ENCODE measurements around the gene COX10.
"Not testable (repeated sequence)": the region's sequence is repeated elsewhere in the genome, so short reads cannot be mapped to it uniquely, and the experiment has no call there.

COX10 gene

DNA sequence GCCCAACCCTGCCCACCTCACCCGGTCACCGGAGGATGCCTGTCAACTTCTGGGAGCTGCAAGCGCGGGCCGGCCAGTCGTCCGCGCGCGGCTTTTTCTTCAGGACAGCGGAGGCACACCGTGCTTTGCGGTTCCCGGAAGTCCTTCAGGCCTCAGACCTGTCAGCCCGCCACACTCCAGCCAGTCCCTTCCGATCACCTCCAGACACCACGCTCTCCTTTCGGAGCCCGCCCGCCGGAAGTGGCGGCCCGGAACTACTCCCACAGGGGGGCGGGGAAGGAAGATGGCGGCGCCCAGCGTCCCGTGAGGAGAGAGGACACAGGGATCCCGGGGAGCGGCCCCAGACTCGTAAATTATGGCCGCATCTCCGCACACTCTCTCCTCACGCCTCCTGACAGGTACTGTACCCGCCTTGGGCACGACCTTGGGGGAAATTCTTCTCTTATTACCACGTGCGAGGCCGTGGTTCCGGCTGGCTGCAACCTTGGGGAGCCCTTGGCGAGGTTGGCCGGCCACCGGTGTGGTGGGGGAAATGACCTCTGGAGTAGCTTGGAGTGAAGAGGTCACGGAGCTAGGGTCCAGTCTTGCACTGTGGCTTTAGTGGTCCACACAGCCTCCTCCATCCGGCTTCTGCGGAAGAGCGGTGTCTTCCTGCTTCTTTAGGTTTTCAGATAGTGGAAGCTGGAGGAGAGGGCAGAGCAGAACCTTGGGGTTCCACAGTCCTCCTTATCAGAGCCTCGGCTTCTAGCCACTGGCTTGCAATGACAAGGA, at the start of gene COX10:
TSS of gene COX10 (plus strand) at position 254 of the 771 bp plus-strand sequence. CDS start at position 356, 102 bp downstream.
- DNase-seq (ENCODE audit: low read depth), result peak; percentile 55

DNA sequence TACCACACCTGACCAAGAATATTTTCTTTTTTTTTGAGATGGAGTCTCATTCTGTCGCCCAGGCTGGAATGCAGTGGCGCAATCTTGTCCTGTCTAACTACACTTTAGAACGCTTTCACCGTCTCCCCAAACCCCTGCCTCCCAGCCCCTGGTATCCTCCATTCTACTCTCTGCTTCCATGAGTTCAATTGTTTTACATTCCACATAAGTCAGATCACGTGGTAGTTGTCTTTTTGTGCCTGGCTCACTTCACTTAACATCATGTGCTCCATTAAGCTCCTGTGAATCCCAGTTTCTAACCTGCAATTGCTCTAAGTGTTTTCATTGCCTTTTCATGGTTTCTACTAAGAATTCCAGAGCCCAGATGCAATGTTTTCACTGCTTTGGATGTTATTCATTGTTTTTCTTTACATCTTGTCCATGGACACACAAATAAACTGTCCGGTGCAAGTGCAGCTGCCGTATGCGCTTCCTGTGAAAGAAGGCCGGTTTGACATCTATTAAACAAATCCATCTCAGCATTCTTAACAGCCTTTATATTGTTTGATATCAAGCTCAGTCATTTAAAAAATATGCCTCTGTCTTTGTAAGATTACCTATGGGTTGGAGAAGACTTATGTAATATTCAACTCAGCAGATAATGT, 47.5 kb upstream of the COX10 start:
- DNase-seq (ENCODE audit: low read depth), result not testable (repeated sequence)

DNA sequence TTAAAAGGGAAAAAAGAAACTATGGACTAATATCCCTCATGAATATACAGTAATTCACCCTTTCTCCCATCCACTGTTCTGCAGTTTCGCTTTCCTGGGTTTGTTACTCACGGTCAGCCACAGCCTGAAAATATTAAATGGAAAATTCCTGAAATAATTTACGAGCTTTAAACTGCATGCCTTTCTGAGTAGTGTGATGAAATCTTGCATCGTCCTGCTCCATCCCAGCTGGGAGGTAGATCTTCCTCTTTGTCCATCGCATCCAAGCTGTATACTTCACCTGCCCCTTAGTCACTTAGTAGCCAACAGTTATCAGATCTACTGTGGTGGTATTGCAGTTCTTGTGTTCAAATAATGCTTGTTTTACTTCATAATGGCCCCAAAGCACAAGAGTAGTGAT, 39.5 kb upstream of the COX10 start:
- not testable (repeated sequence) for DNase-seq (ENCODE audit: low read depth)

DNA sequence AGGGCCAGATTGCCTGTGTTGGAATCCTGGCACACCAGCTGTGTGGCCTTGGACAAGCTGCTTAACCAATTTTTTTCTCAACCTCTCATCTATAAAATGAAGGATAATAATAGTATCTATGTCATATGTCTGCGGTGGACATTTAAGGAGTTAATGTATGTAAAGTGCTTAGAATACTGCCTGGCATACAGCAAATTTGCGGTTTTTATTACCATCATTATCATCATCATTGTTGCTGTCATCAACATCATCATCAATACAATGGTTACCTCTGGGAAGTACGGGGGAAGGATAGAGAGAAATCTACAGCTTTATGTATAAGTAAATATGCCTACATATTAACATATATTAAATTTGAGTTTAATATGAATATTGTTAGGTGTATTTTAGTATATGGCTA, 37.1 kb upstream of the COX10 start:
- DNase-seq (ENCODE audit: low read depth), result no peak

DNA sequence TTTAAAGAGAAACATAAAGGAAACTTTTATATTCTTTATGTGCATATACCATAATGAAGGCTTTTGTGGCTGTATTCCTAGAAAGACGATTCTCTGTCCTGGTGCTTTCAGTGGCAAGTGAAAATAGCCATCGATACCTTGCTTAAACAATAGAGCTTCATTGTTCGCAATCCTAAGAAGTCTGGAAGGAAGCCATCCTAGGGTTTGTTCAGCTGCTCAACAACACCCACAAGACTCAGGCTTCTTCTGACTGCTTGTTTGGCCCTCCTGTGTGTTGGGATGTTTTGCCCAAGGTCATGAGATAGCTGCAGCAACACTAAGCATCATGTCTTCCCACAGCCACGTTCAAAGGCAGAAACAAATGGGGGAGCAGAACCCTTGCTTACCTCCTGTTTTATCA, 36.1 kb upstream of the COX10 start:
- no peak for DNase-seq (ENCODE audit: low read depth)

DNA sequence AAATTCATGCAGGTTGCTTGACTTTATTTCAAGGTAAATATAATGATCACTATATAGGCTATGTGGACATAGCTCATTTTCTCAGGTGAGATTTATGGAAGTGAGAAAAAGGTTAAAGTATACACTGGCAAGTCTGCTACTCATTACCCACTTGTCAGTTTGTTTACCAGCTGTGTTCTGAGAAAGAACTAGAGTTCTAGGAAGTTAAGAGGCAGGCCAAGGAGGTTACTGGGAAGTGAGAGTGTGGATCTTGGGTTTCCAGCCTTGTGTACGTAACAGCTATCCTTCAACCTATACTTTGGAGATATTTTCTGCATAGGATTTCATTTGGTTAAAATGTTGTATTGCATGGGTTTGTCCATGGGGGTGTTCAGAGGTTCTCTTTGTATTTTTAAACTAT, 31.9 kb upstream of the COX10 start:
- no peak for DNase-seq (ENCODE audit: low read depth)

DNA sequence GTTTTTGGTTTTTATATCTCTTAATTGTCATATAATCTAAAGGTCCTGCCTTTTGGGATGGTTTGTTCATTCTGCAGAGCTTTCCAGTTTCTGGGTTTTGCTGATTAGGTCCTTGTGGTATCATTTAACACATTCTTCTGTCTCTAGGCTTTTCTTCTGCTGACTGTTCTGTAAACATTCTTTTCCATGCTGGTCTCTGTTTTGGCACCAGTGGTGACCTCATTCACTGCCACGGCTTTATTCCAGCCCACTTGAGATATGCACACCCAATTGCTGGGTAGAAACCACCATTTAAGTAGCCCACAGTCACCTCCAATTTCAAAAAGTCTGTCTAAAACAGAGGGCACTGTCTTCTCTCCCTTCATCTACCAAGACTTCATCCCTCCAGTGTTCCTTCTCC, 31.1 kb upstream of the COX10 start:
- no peak for DNase-seq (ENCODE audit: low read depth)

DNA sequence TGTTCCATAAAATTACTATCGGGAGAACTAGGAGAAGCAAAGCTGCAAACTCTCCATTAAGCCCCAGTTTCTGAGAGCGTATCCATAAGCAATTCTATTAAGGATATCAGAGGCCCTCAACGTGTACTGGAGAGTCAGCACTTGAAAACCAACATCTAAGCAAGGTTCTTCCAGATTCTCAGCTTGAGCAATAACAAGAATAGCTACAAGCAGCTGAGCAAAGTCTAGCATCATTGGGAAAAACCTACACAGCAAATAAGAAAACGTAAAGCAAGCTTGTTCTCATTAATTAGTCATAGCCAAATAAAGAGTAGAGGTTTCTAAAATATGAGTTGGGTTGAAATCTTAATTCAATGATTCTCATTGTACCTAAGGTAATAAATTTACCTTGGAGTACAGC, 26.9 kb upstream of the COX10 start:
- DNase-seq (ENCODE audit: low read depth), result no peak

DNA sequence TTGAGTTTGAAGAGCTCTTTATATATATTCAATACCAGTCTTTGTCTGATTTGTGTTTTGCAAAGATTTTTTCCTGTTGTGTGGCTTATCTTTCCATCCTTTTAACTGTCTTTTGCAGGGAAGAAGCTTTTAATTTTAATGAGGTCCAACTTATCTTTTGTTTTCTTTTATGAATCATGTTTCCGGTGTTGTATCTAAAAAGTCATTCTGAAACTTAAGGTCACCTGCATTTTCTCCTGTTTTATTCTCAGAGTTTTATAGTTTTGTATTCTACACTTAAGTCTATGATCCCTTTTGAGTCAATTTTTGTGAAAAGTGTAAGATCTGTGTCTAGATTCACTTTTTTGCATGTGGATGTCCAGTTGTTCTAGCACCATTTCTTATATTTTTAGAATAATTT, 24.6 kb upstream of the COX10 start:
- no peak for DNase-seq (ENCODE audit: low read depth)

DNA sequence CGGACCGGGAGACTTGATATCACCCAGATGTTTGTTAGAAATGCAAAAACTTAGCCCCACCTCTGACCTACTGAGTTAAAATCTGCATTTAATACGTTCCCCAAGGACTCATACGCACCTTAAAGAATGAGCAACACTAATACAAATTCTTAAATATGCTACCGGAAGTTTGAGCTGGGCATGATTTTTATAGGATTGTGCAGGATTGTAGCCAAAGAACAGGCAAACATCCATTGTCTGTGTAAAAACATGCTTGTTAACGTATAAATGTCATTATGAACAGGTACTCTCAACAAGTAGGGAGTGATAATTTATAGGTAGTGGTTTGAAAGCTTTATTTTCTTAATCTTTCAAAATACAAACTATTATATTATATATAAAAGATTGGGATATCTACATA, 22.3 kb upstream of the COX10 start:
- DNase-seq (ENCODE audit: low read depth), result no peak

DNA sequence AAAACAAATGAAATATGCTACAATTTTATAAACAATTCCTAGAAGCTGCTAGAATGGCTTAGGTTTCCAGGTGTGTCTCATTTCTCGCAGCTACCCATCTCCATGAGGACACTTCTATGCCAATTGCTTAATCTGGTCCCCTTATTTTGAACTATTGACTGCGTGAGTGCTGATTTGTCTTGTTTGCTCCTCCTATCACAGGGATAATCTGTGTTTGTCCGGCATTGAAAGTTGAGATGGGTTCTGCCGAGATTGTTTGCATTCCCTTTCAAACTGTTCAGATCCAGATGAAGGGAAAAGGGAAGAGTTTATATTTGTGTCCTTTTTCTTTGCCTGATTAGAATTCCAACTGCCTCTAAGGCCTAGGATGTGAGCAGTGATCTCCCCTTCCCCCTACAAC, 21.7 kb upstream of the COX10 start:
- no peak for DNase-seq (ENCODE audit: low read depth)

DNA sequence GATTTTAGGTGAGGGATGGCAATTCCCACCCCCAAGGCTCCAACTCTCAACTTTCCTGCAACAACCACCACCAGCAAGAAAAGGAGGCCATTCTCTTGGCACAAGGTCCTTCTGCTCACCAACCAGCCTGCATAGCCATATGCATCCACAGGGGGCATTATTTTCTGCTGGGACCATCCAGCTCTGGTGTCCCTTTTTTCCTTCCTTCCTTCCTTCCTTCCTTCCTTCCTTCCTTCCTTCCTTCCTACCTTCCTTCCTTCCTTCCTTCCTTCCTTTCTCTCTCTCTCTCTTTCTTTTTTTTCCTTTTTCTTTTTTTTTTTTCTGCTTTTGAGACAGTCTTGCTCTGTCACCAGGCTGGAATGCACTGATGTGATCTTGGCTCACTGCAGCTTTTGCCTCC, 21.1 kb upstream of the COX10 start:
- DNase-seq (ENCODE audit: low read depth), result no peak

DNA sequence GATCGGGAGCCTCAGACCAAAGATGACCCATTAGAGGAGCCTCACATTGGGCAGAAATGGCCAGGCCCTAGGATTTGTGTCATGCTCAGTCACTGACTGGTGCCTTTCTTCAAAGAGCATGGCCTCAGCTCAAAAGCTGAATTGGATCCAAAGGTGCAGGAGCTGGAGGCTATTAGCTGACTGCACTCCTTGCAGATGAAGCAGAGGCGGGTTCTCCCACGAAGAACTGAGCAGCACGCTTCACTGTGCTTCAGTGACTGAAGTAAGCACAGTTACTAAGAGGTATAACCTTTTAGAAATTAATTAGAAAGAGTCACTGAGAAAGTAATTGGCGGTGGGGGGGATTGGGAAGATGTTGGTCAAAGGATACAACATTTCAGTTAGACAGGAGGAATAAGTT, 18.7 kb upstream of the COX10 start:
- no peak for DNase-seq (ENCODE audit: low read depth)

DNA sequence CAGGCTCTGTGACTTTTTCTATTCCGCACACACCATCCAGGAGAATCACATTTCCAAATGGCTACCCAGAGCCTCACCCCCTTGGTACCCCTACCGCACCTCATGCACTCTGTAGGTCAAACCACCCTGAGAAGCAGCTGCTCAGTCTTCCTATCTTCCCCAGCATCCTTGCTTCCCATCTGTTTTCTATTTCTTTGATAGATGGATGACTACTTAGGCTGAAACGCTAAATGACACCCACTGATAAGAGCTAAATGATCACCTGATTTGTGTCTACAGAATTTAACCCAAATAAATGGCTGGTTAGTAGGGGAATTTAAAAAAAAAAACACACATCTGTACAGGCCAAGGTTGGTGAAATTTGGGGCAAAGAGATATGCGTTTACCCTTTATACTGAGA, 17.6 kb upstream of the COX10 start:
- no peak for DNase-seq (ENCODE audit: low read depth)

DNA sequence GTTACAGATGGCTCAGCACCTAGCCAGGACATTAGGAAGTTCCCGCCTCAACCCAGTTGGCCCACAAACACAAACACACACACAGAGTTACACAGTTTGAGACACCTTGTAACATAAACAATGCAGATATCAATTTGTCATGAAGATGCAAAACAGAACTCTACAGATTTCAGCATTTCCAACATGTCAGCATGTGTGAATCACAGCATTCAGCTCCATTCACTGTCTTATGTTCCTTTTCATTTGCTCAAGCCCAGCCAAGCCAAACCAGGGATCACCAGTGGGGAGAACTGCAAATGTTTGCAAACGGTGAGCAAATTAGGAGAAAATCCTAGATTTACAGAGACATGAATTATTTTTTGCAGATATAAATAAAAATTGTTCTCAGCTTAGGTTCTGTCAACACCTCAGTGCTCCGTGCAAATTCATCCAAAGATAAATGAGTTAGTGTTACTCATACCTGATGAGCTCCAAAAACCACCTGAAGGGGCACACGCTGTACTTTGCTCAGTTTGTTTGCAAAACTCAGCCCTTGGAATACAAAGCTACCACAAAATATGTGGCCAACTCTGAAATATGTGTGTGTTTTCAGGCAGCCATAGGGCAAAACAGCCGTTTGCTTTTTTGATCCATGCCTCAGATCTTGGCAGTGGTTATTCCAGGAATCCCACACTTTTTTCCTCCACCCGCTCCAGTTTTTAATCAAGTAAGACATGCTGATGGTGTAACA, 16.3 kb upstream of the COX10 start:
- no peak for DNase-seq (ENCODE audit: low read depth)

DNA sequence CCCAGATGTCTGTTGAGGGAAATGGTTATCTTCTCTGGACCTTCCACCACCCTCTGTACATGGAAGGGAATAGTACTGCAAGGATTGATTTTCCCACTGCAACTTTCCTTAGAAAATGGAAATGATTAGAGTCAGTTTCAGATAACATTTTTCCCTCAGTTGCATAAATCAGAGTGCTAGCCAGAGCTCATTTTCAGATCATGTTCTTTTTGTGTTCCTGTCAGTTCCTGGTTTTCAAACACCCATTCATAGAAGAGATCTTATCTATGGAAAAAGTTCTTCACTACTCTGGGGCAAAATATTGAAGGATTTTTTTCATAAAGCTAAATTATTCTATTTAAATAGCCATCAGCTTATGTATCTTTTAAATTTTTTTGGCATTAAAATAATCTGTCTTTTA, 11.7 kb upstream of the COX10 start:
- DNase-seq (ENCODE audit: low read depth), result no peak

DNA sequence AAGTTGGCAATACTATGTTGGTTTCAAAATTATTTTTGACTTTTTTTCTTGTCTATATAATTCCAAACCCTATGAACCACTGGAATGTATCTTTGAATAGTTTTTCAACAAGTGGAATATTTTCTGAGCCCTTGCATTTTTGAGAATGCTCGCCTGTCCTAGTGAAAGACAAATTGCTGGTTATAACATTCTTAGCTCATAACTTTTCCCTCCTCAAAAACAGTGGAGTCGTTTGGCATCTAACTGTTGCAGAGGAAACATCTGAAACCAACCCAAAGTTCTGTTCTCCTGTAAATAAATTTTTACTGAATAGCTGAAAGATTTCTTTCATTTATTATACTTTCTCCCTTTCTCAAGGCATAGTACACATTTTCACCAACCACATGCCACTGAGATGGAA, 11.3 kb upstream of the COX10 start:
- DNase-seq (ENCODE audit: low read depth), result peak; percentile 74

DNA sequence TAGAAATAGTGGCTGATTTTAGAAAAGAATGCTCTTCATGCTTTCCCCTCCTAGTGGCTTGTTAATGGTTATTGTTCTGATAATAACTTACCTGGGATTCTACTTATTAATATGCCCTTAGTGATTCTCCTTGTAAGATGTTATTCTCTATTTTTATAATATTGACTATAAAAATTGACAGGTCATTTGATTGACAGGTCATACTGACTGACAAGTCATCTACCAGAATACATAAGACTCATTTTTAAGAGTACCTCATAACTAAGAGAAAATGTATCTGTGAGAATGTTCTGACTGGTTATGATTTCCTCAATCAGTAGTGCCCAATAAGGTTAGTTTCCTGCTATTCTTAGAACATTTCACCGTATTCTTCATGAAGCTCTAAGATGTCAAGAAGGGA, 8.6 kb upstream of the COX10 start:
- no peak for DNase-seq (ENCODE audit: low read depth)

DNA sequence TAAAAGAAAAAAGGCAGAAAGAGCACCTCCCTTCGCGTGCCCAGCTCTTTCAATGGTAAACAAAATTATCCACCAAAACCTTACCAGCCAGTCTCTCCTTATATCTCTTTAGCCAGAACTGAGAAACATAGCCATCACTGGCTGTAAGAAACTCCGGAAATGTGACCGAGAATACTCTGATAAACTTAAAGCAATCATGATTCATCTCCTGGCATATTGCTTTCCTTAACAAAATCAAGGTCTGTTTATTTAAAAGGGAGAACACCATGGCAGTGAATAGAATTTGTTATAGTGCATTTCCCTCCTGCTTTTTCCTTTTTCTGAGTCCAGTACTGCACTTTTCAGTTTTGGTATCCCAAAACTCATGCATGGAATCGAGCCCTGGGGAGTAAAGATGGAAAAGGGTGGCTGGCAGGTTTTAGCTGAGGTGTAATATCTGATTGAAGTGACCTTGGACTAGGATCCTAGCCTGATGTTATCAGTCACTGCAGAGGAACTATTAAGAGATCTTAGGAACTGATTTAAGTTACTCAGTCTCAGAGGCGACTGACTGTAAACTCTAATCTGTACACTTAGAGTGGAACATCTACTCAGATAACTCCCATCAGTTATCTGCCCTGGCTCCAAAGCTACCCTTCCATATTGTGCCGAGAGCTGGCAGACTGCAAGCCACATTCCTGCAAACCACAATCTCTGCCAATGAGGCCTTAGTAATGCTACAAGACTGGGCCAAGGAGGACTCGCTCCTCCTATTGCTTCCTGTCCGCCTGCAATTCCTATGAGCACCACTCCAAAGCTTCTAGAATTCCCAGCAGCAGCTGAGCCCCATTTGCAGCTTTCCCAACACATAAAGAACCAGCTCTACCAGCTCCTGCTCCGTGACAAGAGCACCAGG, 7.4 kb upstream of the COX10 start:
- DNase-seq (ENCODE audit: low read depth), result no peak

DNA sequence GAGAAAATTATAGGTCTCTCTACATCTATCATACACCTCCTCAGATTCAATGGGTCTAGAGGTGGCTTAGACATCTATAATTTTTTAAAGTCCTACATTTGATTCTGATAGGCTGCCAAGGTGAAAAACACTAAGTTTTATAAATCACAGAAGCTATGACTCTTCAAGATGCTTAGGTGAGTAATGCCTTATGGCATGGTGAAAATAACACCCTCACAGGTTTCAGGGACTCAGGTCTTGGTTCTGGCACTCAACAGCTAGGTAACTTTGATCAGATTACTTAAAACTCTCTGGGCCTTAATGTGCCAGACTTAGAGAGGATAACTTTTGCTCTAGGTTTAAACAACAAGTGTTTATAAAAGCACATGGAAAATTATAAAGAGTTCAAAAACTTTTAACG, 2.0 kb upstream of the COX10 start:
- DNase-seq (ENCODE audit: low read depth), result no peak

DNA sequence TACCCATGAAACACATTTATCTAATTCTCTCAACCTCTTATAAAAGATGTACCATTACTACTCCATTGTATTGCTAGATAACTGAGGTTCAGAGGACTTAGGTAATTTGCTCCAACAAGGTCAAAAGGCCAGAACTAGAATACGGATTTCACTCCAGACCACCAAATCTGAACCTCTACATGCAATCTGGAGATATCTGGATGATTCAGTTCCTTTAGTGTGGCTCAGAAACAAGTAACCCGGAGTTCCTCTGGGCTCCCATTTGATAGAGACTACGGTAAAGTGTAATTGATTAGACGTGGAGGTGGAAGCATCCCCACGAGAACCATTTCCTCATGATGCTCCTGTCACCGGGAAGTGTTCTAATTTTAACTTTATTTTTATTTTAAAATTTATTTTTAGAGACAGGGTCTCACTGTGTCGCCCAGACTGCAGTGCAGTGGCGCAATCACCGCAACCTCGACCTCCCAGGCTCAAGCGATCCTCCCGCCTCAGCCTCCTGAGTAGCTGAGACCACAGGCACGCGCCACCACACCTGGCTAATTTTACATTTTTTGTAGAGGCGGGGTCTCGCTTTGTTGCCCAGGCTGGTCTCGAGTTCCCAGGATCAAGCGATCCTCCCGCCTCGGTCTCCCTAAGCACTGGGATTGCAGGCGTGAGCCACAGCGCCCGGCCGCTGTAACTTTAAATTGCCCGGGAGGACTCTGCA, 608 bp upstream of the COX10 start:
- no peak for DNase-seq (ENCODE audit: low read depth)
